Calu3 (cell line): ENCODE results near the gene SPPL3. TPM values are rescaled to one million over a fixed set of nuclear protein-coding genes. Genes with fewer than 3 reads are reported as not detected.
A peak's percentile ranks its signal among the peaks of the same experiment; 100 is the strongest.

Experiments used
- BruUV-seq: library from RNA; stranded (reverse); fragments of 400-500 nt; replicated peaks from 2 replicates; lab custom pipeline; 2021; lab: Mats Ljungman, UMichigan
- CTCF ChIA-PET: fragments of 300-600 bp; sonication (Branson Sonifier 250); formaldehyde crosslinking; loops from one replicate; lab custom pipeline; 2022; ENCODE audit warnings: antibody characterized with exemption; lab: Charles Lee
- DNase-seq: peaks from one replicate; pipeline ENCODE4 v3.0.0; 2022
- H3K27ac Mint-ChIP-seq: one replicate; pipeline ENCODE4 v1.8.0; 2022; ENCODE audit warnings: mixed read lengths; ENCODE audit not compliant: unreplicated experiment
- H3K27me3 Mint-ChIP-seq: one replicate; pipeline ENCODE4 v1.8.0; 2022; ENCODE audit warnings: mixed read lengths; ENCODE audit not compliant: unreplicated experiment
- H3K36me3 Mint-ChIP-seq: one replicate; pipeline ENCODE4 v1.8.0; 2022; ENCODE audit warnings: mild to moderate bottlenecking, moderate library complexity, mixed read lengths; ENCODE audit not compliant: insufficient read depth, unreplicated experiment
- H3K4me1 Mint-ChIP-seq: one replicate; pipeline ENCODE4 v1.8.0; 2022; ENCODE audit warnings: mild to moderate bottlenecking, low read depth, mixed read lengths; ENCODE audit not compliant: unreplicated experiment
- H3K4me3 Mint-ChIP-seq: one replicate; pipeline ENCODE4 v1.8.0; 2022; ENCODE audit warnings: mild to moderate bottlenecking, low read depth, moderate library complexity, mixed read lengths; ENCODE audit not compliant: unreplicated experiment
- H3K9me3 Mint-ChIP-seq: one replicate; pipeline ENCODE4 v1.8.0; 2022; ENCODE audit warnings: low read depth, mixed read lengths; ENCODE audit not compliant: unreplicated experiment
- intact Hi-C: fragments of 100-400 bp; cut with micrococcal nuclease; formaldehyde crosslinking; loops from one replicate; pipeline ENCODE4 v1.10.0; 2022; ENCODE audit not compliant: unreplicated experiment
- total RNA-seq: library from RNA; stranded (reverse); gene quantifications from 2 replicates; pipeline ENCODE4 v1.2.3, GENCODE V29; 2022
- TF ChIP-seq, protein P1 (sequence below): fragments of 200-600 bp; IDR thresholded peaks from one replicate; pipeline ENCODE4 v1.8.0; 2022; ENCODE audit warnings: antibody characterized with exemption; ENCODE audit not compliant: unreplicated experiment

Gene SPPL3
- total RNA-seq, 1 experiment from 2014 or later = 61.0 TPM

DNA sequence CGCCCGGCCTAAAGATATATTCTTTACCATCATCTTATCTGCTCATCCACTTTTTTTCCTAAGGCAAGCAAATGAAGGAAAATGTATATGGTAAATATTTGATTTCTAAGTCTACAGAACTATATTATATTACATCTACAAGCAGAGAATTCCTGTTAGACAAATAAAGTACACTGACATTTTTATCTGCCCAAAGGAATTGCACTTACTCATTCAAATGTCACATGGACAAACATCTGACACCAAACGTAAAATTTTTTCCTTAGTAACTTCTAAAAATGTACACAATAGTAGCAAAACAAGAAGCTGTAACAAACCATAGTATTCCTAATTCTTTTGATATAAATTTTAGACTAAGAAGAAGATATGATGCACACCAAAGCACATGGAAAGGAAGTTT, 51.0 kb downstream of the SPPL3 start:
- peaks cover 49% of the 10 kb centered on the region for H3K4me1 Mint-ChIP-seq
- H3K9me3 Mint-ChIP-seq = no peaks in the 10 kb centered on the region
- H3K27ac Mint-ChIP-seq = no peak overlapping the region
- BruUV-seq = no TSS peak
- no peak for DNase-seq
- CTCF ChIA-PET = no interaction called here
- no peak overlapping the region for H3K4me3 Mint-ChIP-seq
- TF ChIP-seq, protein P1, sequence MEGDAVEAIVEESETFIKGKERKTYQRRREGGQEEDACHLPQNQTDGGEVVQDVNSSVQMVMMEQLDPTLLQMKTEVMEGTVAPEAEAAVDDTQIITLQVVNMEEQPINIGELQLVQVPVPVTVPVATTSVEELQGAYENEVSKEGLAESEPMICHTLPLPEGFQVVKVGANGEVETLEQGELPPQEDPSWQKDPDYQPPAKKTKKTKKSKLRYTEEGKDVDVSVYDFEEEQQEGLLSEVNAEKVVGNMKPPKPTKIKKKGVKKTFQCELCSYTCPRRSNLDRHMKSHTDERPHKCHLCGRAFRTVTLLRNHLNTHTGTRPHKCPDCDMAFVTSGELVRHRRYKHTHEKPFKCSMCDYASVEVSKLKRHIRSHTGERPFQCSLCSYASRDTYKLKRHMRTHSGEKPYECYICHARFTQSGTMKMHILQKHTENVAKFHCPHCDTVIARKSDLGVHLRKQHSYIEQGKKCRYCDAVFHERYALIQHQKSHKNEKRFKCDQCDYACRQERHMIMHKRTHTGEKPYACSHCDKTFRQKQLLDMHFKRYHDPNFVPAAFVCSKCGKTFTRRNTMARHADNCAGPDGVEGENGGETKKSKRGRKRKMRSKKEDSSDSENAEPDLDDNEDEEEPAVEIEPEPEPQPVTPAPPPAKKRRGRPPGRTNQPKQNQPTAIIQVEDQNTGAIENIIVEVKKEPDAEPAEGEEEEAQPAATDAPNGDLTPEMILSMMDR = no peak
- H3K36me3 Mint-ChIP-seq = peaks cover 4% of the 10 kb centered on the region
- no peaks in the 10 kb centered on the region for H3K27me3 Mint-ChIP-seq
- intact Hi-C loops = no loop called here

GRCh38 chr12:120851944-120852343, 52.2 kb downstream of the SPPL3 start:
- no peak overlapping the region for H3K4me3 Mint-ChIP-seq
- no peak for DNase-seq
- BruUV-seq = no TSS peak
- intact Hi-C loops = no loop called here
- no peak overlapping the region for H3K27ac Mint-ChIP-seq
- CTCF ChIA-PET = no interaction called here
- TF ChIP-seq, protein P1 = no peak
- H3K9me3 Mint-ChIP-seq = no peaks in the 10 kb centered on the region
- no peaks in the 10 kb centered on the region for H3K36me3 Mint-ChIP-seq
- H3K27me3 Mint-ChIP-seq = no peaks in the 10 kb centered on the region
- H3K4me1 Mint-ChIP-seq = peaks cover 48% of the 10 kb centered on the region

- no TSS peak for BruUV-seq
- no peak for DNase-seq
- H3K27ac Mint-ChIP-seq = peak overlapping the region; percentile 68
- H3K4me1 Mint-ChIP-seq = peaks cover 48% of the 10 kb centered on the region
- H3K4me3 Mint-ChIP-seq = no peak overlapping the region
- no peaks in the 10 kb centered on the region for H3K27me3 Mint-ChIP-seq
- TF ChIP-seq, protein P1 = no peak
- no peaks in the 10 kb centered on the region for H3K36me3 Mint-ChIP-seq
- CTCF ChIA-PET = no interaction called here
- no peaks in the 10 kb centered on the region for H3K9me3 Mint-ChIP-seq
- intact Hi-C loops = no loop called here
Observed at GRCh38 chr12:120851444-120851843, 52.7 kb downstream of the SPPL3 start.

DNA sequence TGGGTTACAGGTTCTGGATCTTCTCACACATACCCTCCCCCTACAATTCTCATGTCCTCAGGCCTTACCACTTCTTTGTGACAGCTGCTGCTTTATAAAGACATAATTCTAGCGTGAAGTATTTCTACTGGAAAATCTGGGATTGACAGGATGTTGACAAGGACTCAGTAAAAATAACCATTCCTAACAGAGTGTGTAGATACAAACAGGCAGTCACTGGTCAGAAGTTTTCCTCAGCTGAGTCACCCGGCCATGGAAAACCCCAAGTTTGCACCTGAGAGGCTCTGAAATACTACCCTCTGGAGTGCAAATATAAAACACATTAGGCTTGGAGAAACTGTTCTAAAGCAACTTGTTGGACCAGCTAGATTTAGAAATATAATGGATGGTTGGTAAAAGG, 54.4 kb downstream of the SPPL3 start:
- Mint-ChIP-seq H3K4me1 (peaks cover 44% of the 10 kb centered on the region), H3K27ac (peak overlapping the region; percentile 68)
- TF ChIP-seq, protein P1 = no peak

More for the DNA sequence above, 54.4 kb downstream of the SPPL3 start:
- Mint-ChIP-seq H3K27me3 (no peaks in the 10 kb centered on the region), H3K36me3 (no peaks in the 10 kb centered on the region), H3K4me3 (no peak overlapping the region), H3K9me3 (no peaks in the 10 kb centered on the region)
- peak; percentile 64 for DNase-seq
- intact Hi-C loops = no loop called here
- CTCF ChIA-PET = interaction anchor here (0.8 to 1.1 kb wide), 2 partner anchors 19 to 85 kb away, joined by 3 read pairs; no protein-coding TSS in a partner anchor
- BruUV-seq = no TSS peak
